WERI-Rb-1 (cell line): ENCODE measurements around the gene PROZ.

Experiments
- DNase-seq: peaks from one replicate; pipeline ENCODE4 v3.0.0-alpha.2; 2020
- H3K27ac ChIP-seq: fragments of 250-450 bp; sonication (Bioruptor Pico); 2 replicates; pipeline ENCODE4 v1.5.1; 2020; ENCODE audit warnings: mild to moderate bottlenecking, moderate library complexity
- H3K27me3 ChIP-seq: fragments of 250-450 bp; sonication (Bioruptor Pico); 2 replicates; pipeline ENCODE4 v1.5.1; 2021; ENCODE audit warnings: mild to moderate bottlenecking, low read depth, moderate library complexity; ENCODE audit not compliant: insufficient read depth, severe bottlenecking
- H3K36me3 ChIP-seq: fragments of 250-450 bp; sonication (Bioruptor Pico); 2 replicates; pipeline ENCODE4 v1.5.1; 2020; ENCODE audit warnings: mild to moderate bottlenecking, moderate library complexity
- H3K4me3 ChIP-seq: 2 replicates; pipeline ENCODE4 v1.5.1; 2011; ENCODE audit warnings: low read depth, mild to moderate bottlenecking, control low read depth, low read length
- H3K9me3 ChIP-seq: fragments of 250-450 bp; sonication (Bioruptor Pico); 2 replicates; pipeline ENCODE4 v1.5.1; 2021; ENCODE audit warnings: mild to moderate bottlenecking, moderate library complexity; ENCODE audit not compliant: severe bottlenecking
- TF ChIP-seq, protein P1 (sequence below): IDR thresholded peaks from 2 replicates; pipeline ENCODE4 v1.5.1; 2011; ENCODE audit warnings: low read depth, mild to moderate bottlenecking, control low read depth, inconsistent platforms, low read length

PROZ gene

GRCh38 chr13:113190181-113190580 is 31.7 kb downstream of the PROZ start:
- Histone ChIP-seq H3K4me3 (no peak overlapping the region), H3K36me3 (peaks cover 94% of the 10 kb centered on the region), H3K27me3 (no peaks in the 10 kb centered on the region), H3K27ac (no peak overlapping the region), H3K9me3 (no peaks in the 10 kb centered on the region)
- DNase-seq: no peak
- TF ChIP-seq, protein P1, sequence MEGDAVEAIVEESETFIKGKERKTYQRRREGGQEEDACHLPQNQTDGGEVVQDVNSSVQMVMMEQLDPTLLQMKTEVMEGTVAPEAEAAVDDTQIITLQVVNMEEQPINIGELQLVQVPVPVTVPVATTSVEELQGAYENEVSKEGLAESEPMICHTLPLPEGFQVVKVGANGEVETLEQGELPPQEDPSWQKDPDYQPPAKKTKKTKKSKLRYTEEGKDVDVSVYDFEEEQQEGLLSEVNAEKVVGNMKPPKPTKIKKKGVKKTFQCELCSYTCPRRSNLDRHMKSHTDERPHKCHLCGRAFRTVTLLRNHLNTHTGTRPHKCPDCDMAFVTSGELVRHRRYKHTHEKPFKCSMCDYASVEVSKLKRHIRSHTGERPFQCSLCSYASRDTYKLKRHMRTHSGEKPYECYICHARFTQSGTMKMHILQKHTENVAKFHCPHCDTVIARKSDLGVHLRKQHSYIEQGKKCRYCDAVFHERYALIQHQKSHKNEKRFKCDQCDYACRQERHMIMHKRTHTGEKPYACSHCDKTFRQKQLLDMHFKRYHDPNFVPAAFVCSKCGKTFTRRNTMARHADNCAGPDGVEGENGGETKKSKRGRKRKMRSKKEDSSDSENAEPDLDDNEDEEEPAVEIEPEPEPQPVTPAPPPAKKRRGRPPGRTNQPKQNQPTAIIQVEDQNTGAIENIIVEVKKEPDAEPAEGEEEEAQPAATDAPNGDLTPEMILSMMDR: no peak

DNA sequence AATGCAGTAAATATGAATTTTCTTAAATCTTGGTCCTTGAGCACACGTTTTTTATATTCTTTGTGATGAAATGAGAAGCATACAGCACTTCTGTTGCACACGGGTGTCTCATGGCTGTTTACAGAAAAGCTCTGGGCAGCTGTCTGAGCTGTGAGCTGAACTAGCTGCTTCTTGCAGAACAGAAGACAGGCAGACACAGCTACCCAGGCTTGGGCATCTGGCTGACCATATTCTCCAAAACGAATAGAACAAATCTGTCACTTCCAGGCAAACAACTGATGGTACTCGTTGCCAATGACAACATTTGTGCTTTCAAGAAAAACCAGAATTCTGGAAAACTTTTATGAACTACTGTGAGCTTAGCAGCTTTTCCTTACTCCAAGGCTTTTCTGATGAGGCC is 33.8 kb downstream of the PROZ start:
- TF ChIP-seq, protein P1: no peak
- Histone ChIP-seq H3K36me3 (peaks cover 98% of the 10 kb centered on the region), H3K27me3 (no peaks in the 10 kb centered on the region), H3K4me3 (no peak overlapping the region), H3K27ac (no peak overlapping the region), H3K9me3 (no peaks in the 10 kb centered on the region)
- no peak for DNase-seq

DNA sequence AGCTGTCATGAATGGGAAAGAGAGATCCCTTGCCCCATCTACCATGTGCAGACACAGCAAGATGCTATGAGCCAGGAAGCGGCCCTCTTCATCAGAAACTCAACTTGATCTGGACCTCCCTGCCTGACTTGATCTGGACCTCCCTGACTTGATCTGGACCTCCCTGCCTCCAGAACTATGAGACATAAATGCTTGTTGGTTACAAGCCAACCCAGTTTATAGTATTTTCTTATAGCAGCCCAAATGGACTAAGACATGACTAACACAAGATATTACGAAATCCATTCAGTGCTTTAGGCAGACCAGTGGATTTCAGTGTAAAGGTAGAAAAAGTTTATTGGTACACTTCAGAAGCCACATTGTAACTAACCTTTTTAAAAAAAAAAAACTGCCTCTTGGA is 34.5 kb downstream of the PROZ start:
- Histone ChIP-seq H3K9me3 (no peaks in the 10 kb centered on the region), H3K4me3 (no peak overlapping the region), H3K27ac (no peak overlapping the region), H3K36me3 (peaks cover 98% of the 10 kb centered on the region), H3K27me3 (no peaks in the 10 kb centered on the region)
- no peak for DNase-seq
- TF ChIP-seq, protein P1: no peak

- no peak for DNase-seq
- TF ChIP-seq, protein P1: no peak
- H3K27me3 ChIP-seq: no peaks in the 10 kb centered on the region
- no peak overlapping the region for H3K4me3 ChIP-seq
- H3K36me3 ChIP-seq: peaks cover 100% of the 10 kb centered on the region
- H3K9me3 ChIP-seq: no peaks in the 10 kb centered on the region
- no peak overlapping the region for H3K27ac ChIP-seq
Observed at GRCh38 chr13:113195360-113195759, 36.9 kb downstream of the PROZ start.

DNA sequence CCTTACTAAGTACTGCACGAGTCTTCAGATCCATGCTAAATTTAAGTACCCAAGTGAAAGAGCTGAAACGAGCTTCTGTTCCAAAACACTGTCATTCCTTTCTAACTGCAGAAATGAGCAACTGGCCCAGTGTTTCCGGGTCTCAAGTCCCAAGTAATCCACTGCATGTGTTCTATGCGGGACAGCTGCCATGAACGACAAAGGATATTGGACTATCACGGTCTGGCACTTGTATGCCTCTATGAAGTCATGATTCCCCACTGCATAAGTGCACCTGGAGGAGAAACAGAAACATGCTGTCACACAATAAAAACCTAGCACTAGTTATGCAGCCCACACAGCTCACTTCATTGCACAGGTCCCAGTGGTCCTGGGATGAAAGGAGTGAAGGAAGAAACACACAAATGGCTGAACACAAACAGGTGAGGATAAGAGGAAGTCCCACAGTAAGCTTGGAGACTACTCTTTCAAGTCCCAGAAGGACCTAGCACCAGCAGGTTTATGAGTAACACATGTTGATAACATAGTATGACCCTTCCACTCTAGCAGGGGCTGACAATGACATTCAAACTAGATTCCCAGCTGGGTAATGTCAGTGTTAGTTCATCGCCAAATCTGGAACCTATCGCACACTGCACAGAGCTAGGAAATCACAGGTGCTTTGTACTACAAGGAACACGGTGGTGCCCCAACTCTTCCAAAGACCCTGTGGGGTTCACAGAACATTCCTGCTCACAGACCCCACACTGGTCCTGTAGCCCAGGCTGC is 38.7 kb downstream of the PROZ start:
- TF ChIP-seq, protein P1: no peak
- no peak for DNase-seq
- H3K36me3 ChIP-seq: peaks cover 95% of the 10 kb centered on the region
- H3K27me3 ChIP-seq: no peaks in the 10 kb centered on the region
- no peaks in the 10 kb centered on the region for H3K9me3 ChIP-seq
- H3K4me3 ChIP-seq: no peak overlapping the region
- no peak overlapping the region for H3K27ac ChIP-seq

- no peak overlapping the region for H3K27ac ChIP-seq
- H3K36me3 ChIP-seq: peaks cover 89% of the 10 kb centered on the region
- no peaks in the 10 kb centered on the region for H3K9me3 ChIP-seq
- DNase-seq: no peak
- TF ChIP-seq, protein P1: no peak
- H3K4me3 ChIP-seq: no peak overlapping the region
- no peaks in the 10 kb centered on the region for H3K27me3 ChIP-seq
Observed at GRCh38 chr13:113201815-113202214, 43.4 kb downstream of the PROZ start.
